NB4 (cell line): ENCODE measurements around the gene TAC4.

Experiments used
- POLR2A ChIP-seq: IDR thresholded peaks from 2 replicates; pipeline ENCODE4 v1.6.1; 2011; ENCODE audit warnings: mild to moderate bottlenecking; ENCODE audit not compliant: insufficient read length; ENCODE audit errors: extremely low read depth
- TF ChIP-seq, protein P1 (sequence below): IDR thresholded peaks from one replicate; pipeline ENCODE4 v1.5.1; 2012; ENCODE audit warnings: low read depth, low read length

DNA sequence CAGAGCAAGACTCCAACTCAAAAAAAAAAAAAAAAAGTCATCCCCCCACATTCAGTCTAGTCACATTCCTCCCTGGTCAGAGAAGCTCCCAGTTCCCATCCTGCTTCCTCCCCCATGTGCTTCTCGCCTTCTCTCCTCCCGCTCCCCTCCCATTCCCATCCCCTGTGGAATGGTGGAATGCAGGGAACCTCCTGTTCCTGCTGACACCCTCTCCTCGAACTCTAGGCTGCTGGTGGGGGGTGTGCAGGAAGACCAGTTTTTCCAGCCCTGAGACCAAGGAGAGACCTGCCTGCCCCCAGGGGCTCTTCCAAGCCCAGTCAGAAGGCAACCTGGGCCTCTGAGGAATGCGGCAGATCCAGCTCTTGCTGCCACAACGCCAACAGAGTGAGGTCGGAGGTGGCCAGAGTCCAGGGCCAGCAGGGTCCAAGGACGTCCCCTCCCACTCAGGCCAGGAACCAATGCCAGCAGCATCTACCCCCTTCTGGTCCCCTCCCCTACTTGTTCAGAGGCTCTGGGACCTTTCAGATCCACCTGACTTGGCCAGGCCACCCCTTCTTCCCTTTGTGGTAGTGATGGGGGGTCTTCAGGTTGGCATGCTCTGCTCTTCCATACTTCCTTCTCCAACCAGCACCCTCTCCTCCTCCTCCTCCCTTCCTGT, 39.3 kb upstream of the TAC4 start:
- no peak for TF ChIP-seq POLR2A
- TF ChIP-seq, protein P1, sequence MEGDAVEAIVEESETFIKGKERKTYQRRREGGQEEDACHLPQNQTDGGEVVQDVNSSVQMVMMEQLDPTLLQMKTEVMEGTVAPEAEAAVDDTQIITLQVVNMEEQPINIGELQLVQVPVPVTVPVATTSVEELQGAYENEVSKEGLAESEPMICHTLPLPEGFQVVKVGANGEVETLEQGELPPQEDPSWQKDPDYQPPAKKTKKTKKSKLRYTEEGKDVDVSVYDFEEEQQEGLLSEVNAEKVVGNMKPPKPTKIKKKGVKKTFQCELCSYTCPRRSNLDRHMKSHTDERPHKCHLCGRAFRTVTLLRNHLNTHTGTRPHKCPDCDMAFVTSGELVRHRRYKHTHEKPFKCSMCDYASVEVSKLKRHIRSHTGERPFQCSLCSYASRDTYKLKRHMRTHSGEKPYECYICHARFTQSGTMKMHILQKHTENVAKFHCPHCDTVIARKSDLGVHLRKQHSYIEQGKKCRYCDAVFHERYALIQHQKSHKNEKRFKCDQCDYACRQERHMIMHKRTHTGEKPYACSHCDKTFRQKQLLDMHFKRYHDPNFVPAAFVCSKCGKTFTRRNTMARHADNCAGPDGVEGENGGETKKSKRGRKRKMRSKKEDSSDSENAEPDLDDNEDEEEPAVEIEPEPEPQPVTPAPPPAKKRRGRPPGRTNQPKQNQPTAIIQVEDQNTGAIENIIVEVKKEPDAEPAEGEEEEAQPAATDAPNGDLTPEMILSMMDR, result no peak
